NOMO-1 (cell line): Measurements from ENCODE around the gene DENND2D.

Experiments
- DNase-seq, 2 experiments: peaks; one replicate each; lab custom pipeline; 2025; ENCODE audit not compliant: unreplicated experiment in 2 of 2; lab: John Stamatoyannopoulos, UW

Gene DENND2D

GRCh38 chr1:111183308-111184069, 17.0 kb downstream of the DENND2D start:
- no peak for DNase-seq

GRCh38 chr1:111182052-111182451, 18.4 kb downstream of the DENND2D start:
- DNase-seq, result no peak

GRCh38 chr1:111179968-111180533, 20.4 kb downstream of the DENND2D start:
- no peak for DNase-seq

- DNase-seq, result no peak
Measured at GRCh38 chr1:111176678-111177077, 23.8 kb downstream of the DENND2D start.

GRCh38 chr1:111175349-111175748, 25.1 kb downstream of the DENND2D start:
- DNase-seq, result no peak

- DNase-seq, result no peak
Measured at GRCh38 chr1:111174070-111174469, 26.4 kb downstream of the DENND2D start.

- DNase-seq, result no peak
Measured at GRCh38 chr1:111172463-111172862, 28.0 kb downstream of the DENND2D start.

- no peak for DNase-seq
Measured at GRCh38 chr1:111164151-111164550, 36.3 kb downstream of the DENND2D start.

- no peak for DNase-seq
Measured at GRCh38 chr1:111163363-111163762, 37.1 kb downstream of the DENND2D start.

- DNase-seq, result no peak
Measured at GRCh38 chr1:111162488-111162880, 38.0 kb downstream of the DENND2D start.

GRCh38 chr1:111161843-111162487, 38.5 kb downstream of the DENND2D start:
- no peak for DNase-seq

- DNase-seq, result no peak
Measured at GRCh38 chr1:111157431-111157830, 43.0 kb downstream of the DENND2D start.

GRCh38 chr1:111154021-111154999, 46.1 kb downstream of the DENND2D start:
- no peak for DNase-seq

- no peak for DNase-seq
Measured at GRCh38 chr1:111151838-111152237, 48.6 kb downstream of the DENND2D start.

GRCh38 chr1:111148376-111148881, 52.0 kb downstream of the DENND2D start:
- DNase-seq, result no peak

- DNase-seq, result no peak
Measured at GRCh38 chr1:111147948-111148347, 52.5 kb downstream of the DENND2D start.

GRCh38 chr1:111145963-111146768, 54.3 kb downstream of the DENND2D start:
- DNase-seq, result no peak

GRCh38 chr1:111145542-111145941, 54.9 kb downstream of the DENND2D start:
- no peak for DNase-seq

GRCh38 chr1:111142356-111142975, 58.0 kb downstream of the DENND2D start:
- DNase-seq, result no peak
